K562 treated with DMSO at 1 percent for 48 hours (cell line): Measurements from ENCODE around the gene GLIPR1. TPM values are rescaled to one million over a fixed set of nuclear protein-coding genes. Genes with fewer than 3 reads are reported as not detected.

Experiments used
- total RNA-seq: library from RNA; unstranded; fragments of 300-600 nt; gene quantifications from 2 replicates; pipeline ENCODE4 v1.2.3, GENCODE V29; 2022; ENCODE audit warnings: low replicate concordance; ENCODE audit errors: extremely low read depth

The GLIPR1 gene
- not detected in 2 replicates for total RNA-seq

DNA sequence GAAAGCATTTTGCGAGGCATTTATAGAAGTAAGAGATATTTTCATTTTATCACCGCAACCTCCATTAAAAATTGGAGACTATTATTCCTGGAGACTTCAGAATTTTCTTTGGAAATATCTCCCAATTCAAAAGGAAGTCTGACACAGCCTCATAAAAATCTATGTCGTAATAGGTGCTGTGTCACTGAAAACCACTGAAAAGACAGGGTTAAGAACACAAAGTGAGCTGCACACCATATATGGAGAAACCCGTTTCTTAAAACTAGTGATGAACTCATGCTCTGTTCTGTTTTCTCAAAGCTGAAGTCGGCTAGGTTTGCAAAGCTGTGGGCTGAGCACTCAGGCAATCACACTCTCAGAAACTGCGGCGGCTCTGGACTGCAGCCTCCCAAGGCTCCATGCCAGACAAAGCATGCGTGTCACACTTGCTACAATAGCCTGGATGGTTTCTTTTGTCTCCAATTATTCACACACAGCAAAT is at the start of gene GLIPR1:
TSS of gene GLIPR1 (plus strand) at position 287 of the 481 bp plus-strand sequence. CDS start at position 413, 126 bp downstream.

DNA sequence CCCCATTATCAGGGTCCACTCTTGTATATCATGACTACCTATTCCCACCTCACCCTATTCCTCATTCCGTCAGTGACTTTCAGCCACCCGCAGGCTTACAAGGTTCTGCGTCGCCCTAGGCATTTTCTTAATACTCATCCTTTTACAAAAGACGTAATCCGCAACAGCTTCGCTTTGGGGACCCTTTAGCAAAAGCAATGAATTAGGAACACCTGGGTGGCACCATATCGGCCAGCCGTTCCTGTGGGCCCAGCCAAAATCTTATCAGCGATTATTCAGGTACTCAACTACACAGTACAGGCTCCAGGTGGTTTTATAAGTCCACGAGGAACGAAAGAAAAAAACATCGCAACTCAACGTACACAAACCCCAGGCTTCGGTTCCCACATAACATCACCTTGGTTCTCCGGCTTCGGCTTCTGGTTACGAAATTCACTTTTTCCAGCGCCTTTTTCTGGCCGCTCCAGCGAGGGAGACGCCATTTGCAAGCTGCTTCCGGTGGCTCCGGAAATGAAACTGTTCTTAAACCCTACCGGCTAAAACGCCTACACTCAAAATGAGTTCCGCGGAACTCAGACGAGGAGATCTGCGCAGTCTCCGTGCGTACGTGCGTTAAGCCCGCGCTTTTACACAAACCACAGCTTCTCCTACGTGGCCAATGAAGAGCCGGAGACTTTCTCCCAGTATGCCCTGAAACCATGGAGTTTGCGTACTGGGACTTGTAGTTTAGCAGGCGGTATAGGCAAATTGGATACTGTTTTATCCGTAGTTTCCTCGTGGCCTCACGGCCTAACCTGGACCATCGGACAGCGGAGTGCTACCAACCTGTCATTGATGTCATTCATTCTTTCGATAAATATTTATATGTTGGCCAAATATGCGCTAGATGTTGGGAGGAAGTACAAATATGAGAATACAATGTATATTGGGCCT is 30.8 kb downstream of the GLIPR1 start, which contains the start of gene KRR1:
TSS of gene KRR1 (minus strand) at position 494 of the 933 bp plus-strand sequence. CDS start at position 482, 12 bp downstream.

Other genes starting within 250 kb of the GLIPR1 start
- not detected in 2 replicates for gene CAPS2, start 150.4 kb upstream of the GLIPR1 start, total RNA-seq
- not detected in 2 replicates for gene GLIPR1L1, start 146.1 kb upstream of the GLIPR1 start, total RNA-seq
- gene GLIPR1L2, start 89.7 kb upstream of the GLIPR1 start, total RNA-seq = not detected in 2 replicates
- gene KRR1, start 30.9 kb downstream of the GLIPR1 start, total RNA-seq = not detected in 2 replicates